ENCODE data around the gene CBX4. TPM values are rescaled to one million over a fixed set of nuclear protein-coding genes. Genes with fewer than 3 reads are reported as not detected.

CBX4 gene
- total and polyA plus RNA-seq, 3 donors from 2014 or later = 11.5 to 35.9 (median 23.5) TPM

GRCh38 chr17:79830763-79831264 lies 8.4 kb downstream of the CBX4 start:
- TF ChIP-seq, protein P1, sequence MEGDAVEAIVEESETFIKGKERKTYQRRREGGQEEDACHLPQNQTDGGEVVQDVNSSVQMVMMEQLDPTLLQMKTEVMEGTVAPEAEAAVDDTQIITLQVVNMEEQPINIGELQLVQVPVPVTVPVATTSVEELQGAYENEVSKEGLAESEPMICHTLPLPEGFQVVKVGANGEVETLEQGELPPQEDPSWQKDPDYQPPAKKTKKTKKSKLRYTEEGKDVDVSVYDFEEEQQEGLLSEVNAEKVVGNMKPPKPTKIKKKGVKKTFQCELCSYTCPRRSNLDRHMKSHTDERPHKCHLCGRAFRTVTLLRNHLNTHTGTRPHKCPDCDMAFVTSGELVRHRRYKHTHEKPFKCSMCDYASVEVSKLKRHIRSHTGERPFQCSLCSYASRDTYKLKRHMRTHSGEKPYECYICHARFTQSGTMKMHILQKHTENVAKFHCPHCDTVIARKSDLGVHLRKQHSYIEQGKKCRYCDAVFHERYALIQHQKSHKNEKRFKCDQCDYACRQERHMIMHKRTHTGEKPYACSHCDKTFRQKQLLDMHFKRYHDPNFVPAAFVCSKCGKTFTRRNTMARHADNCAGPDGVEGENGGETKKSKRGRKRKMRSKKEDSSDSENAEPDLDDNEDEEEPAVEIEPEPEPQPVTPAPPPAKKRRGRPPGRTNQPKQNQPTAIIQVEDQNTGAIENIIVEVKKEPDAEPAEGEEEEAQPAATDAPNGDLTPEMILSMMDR (IDR thresholded peaks at IDR 0.05) = no peak
- H3K27ac ChIP-seq = peak overlapping the region in 1 of 2 donors; percentile 71
- peaks cover 23% of the 10 kb centered on the region for H3K4me1 ChIP-seq
- H3K27me3 ChIP-seq = no peaks in the 10 kb centered on the region
- intact Hi-C loops (cut with DNase I; ENCODE audit: low total_unique reads) = no loop called here
- H3K9me3 ChIP-seq = no peaks in the 10 kb centered on the region
- no peak for DNase-seq
- H3K36me3 ChIP-seq (ENCODE audit: low read depth, missing control alignments) = no peaks in the 10 kb centered on the region
- no peak overlapping the region for H3K4me3 ChIP-seq
- 90 to 94% methylated on average over 4 to 8 of the region's 8 CpGs for WGBS, 2 donors

DNA sequence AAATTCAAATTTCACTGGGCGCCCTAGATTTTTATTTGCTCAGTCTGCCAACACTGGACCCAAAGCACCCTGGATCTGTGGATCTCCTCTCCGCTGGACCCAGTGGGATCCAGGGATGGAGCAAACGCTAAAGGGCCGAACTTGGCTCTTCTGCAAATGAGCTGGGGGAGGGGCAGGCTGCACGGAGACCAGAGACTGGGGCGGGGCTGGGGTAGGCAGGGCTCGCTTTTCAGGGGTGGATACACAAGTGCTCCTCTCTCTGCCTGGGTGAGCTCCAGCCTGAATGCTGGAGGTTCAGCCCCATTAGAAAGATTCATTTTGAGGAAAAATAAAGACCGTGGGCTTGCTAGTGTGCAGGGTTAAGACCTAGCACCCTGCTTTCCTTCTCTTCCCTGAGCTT lies 8.9 kb downstream of the CBX4 start:
- TF ChIP-seq, protein P1 (IDR thresholded peaks at IDR 0.05) = no peak
- no peak for TF ChIP-seq POLR2A (IDR thresholded peaks at IDR 0.05)
- H3K4me1 ChIP-seq = peaks cover 23% of the 10 kb centered on the region
- DNase-seq = no peak

GRCh38 chr17:79829457-79829856 lies 9.8 kb downstream of the CBX4 start:
- no peak overlapping the region for H3K4me3 ChIP-seq
- no peak for TF ChIP-seq POLR2A (IDR thresholded peaks at IDR 0.05)
- TF ChIP-seq, protein P1 (IDR thresholded peaks at IDR 0.05) = no peak
- peaks cover 23% of the 10 kb centered on the region for H3K4me1 ChIP-seq
- no peaks in the 10 kb centered on the region for H3K27me3 ChIP-seq
- intact Hi-C loops (cut with DNase I; ENCODE audit: low total_unique reads) = no loop called here
- no peaks in the 10 kb centered on the region for H3K9me3 ChIP-seq
- no peak for DNase-seq
- H3K27ac ChIP-seq = no peak overlapping the region
- no peaks in the 10 kb centered on the region for H3K36me3 ChIP-seq (ENCODE audit: low read depth, missing control alignments)
- 68 to 75% methylated on average over 2 of the region's 2 CpGs for WGBS, 2 donors

More for the DNA sequence above, 8.9 kb downstream of the CBX4 start:
- Histone ChIP-seq H3K9me3 (no peaks in the 10 kb centered on the region), H3K4me3 (no peak overlapping the region), H3K27me3 (no peaks in the 10 kb centered on the region), H3K27ac (no peak overlapping the region), H3K36me3 (ENCODE audit: low read depth, missing control alignments) (no peaks in the 10 kb centered on the region)
- intact Hi-C loops (cut with DNase I; ENCODE audit: low total_unique reads) = no loop called here
- 66 to 84% methylated on average over 8 of the region's 8 CpGs for whole genome bisulfite sequencing, 2 donors

DNA sequence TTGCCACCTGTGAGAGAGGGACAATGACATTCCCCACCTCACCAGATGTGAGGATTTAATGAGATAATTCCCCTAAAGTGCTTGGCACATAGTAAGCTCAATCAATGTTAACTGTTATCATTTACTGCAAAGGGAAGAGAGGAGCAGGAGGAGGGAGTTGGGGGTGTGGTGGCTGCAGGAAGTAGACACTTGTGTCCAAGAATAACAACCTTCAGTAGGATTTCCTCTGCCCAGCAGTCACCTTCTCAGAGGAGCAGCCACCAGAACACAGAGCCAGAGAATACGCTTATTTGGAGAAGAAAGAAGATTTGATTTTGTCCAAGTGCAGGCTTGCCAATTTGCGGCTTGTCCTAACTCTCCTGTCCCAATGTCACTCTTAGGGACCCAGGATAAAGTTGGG lies 10.2 kb downstream of the CBX4 start:
- DNase-seq = no peak
- Histone ChIP-seq H3K27ac (no peak overlapping the region), H3K4me1 (peaks cover 23% of the 10 kb centered on the region)

More for the DNA sequence above, 10.2 kb downstream of the CBX4 start:
- Histone ChIP-seq H3K9me3 (no peaks in the 10 kb centered on the region), H3K4me3 (no peak overlapping the region), H3K36me3 (ENCODE audit: low read depth, missing control alignments) (no peaks in the 10 kb centered on the region), H3K27me3 (no peaks in the 10 kb centered on the region)
- 72 to 92% methylated on average over 2 of the region's 2 CpGs for WGBS, 2 donors
- no peak for TF ChIP-seq POLR2A (IDR thresholded peaks at IDR 0.05)
- TF ChIP-seq, protein P1 (IDR thresholded peaks at IDR 0.05) = no peak
- intact Hi-C loops (cut with DNase I; ENCODE audit: low total_unique reads) = no loop called here
